Endothelial cell (in vitro differentiated cells): Measurements from ENCODE around the gene CDH22. TPM values are rescaled to one million over a fixed set of nuclear protein-coding genes. Genes with fewer than 3 reads are reported as not detected.

ENCODE experiments used
- DNase-seq: peaks from one replicate; pipeline ENCODE4 v3.0.0; 2021; ENCODE audit warnings: low spot score
- H3K27ac Mint-ChIP-seq: one replicate; pipeline ENCODE4 v1.8.0; 2021; ENCODE audit warnings: mixed read lengths, inconsistent platforms; ENCODE audit not compliant: unreplicated experiment
- H3K27me3 Mint-ChIP-seq: one replicate; pipeline ENCODE4 v1.8.0; 2021; ENCODE audit warnings: mild to moderate bottlenecking, moderate library complexity, mixed read lengths, inconsistent platforms; ENCODE audit not compliant: unreplicated experiment
- H3K36me3 Mint-ChIP-seq: one replicate; pipeline ENCODE4 v1.8.0; 2021; ENCODE audit warnings: mild to moderate bottlenecking, low read depth, mixed read lengths, inconsistent platforms; ENCODE audit not compliant: unreplicated experiment
- H3K4me1 Mint-ChIP-seq: one replicate; pipeline ENCODE4 v1.8.0; 2021; ENCODE audit warnings: mild to moderate bottlenecking, mixed read lengths, inconsistent platforms; ENCODE audit not compliant: unreplicated experiment
- H3K4me3 Mint-ChIP-seq: one replicate; pipeline ENCODE4 v1.8.0; 2021; ENCODE audit warnings: mild to moderate bottlenecking, mixed read lengths, inconsistent platforms; ENCODE audit not compliant: unreplicated experiment
- H3K9me3 Mint-ChIP-seq: one replicate; pipeline ENCODE4 v1.8.0; 2021; ENCODE audit warnings: mixed read lengths, inconsistent platforms; ENCODE audit not compliant: unreplicated experiment
- total RNA-seq: library from RNA; stranded (reverse); fragmentation: NEBNext Ultra II Directional; extraction: Animal tissue kit (Norgen Biotek cat#: 25700); gene quantifications from one replicate; pipeline ENCODE4 v1.2.1, GENCODE V29; 2021; ENCODE audit not compliant: unreplicated experiment
- TF ChIP-seq, protein P1 (sequence below): fragments of 200-600 bp; sonication (generic); IDR thresholded peaks from one replicate; pipeline ENCODE4 v1.5.0; 2021; ENCODE audit warnings: antibody characterized with exemption; ENCODE audit not compliant: unreplicated experiment

The CDH22 gene
- total RNA-seq, 1 donor from 2014 or later = 1.3 TPM

DNA sequence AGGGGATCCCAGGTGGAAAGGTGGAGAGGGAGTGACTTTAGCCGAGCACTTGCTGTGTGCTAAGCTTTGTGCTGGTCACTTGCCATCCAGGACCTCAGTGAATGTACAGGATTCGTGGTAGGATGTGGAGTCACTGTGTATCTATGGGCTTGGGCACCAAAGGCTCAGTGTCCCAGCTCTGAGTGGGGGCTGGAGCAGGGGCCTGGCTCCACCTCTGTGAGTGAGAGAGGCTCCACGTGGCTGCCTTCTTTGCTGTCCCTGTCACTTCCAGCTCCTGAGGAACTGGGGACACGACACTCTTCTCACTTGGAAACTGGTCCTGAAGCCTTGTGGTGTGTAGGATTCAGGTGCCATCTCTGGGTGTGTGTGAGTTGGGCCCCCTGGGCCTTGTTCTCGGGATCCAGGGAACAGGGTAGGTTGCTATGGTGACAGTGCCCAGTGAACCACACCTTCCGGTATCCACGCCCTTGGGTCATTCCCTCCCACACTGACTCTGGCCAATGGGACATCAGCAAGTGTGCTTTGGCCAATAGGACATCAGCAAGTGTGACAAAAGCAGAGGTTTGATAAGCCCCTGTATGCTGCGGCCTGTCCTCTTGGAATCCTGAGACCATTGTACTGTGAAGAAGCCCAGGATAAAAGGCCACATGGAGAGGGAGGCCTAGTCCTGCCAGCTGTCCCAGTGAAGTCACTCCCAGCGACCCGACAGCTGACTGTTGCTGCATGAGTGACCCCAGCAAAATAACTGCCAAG, 87.7 kb downstream of the CDH22 start:
- Mint-ChIP-seq H3K36me3 (no peaks in the 10 kb centered on the region), H3K27ac (no peak overlapping the region), H3K4me1 (peaks cover 11% of the 10 kb centered on the region), H3K4me3 (no peak overlapping the region), H3K9me3 (no peaks in the 10 kb centered on the region), H3K27me3 (peaks cover 4% of the 10 kb centered on the region)
- TF ChIP-seq, protein P1, sequence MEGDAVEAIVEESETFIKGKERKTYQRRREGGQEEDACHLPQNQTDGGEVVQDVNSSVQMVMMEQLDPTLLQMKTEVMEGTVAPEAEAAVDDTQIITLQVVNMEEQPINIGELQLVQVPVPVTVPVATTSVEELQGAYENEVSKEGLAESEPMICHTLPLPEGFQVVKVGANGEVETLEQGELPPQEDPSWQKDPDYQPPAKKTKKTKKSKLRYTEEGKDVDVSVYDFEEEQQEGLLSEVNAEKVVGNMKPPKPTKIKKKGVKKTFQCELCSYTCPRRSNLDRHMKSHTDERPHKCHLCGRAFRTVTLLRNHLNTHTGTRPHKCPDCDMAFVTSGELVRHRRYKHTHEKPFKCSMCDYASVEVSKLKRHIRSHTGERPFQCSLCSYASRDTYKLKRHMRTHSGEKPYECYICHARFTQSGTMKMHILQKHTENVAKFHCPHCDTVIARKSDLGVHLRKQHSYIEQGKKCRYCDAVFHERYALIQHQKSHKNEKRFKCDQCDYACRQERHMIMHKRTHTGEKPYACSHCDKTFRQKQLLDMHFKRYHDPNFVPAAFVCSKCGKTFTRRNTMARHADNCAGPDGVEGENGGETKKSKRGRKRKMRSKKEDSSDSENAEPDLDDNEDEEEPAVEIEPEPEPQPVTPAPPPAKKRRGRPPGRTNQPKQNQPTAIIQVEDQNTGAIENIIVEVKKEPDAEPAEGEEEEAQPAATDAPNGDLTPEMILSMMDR = no peak
- DNase-seq = no peak

DNA sequence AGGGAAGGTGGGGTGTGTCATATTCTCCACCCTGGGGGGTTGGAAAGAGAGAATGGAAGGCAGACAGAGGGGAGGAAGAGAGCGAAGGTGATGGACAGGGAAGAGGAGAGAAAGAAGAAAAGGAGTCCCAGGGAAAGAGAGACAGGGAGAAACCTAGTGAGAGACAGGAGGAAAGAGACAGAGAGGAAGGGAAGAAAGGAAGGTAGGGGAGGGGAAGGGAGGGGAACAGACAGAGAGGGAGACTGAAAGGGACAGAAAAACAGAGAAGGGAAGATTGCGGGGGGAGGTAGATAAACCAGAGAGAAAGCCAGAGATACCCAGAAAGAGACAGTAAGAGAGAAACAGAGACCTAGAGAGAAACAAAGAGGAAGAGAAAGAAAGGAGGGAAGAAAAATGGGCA, 88.4 kb downstream of the CDH22 start:
- DNase-seq = no peak
- Mint-ChIP-seq H3K27me3 (peaks cover 4% of the 10 kb centered on the region), H3K4me1 (peaks cover 14% of the 10 kb centered on the region), H3K4me3 (no peak overlapping the region), H3K36me3 (no peaks in the 10 kb centered on the region), H3K27ac (no peak overlapping the region), H3K9me3 (no peaks in the 10 kb centered on the region)
- TF ChIP-seq, protein P1 = no peak

GRCh38 chr20:46219190-46219589, 89.1 kb downstream of the CDH22 start:
- H3K36me3 Mint-ChIP-seq = no peaks in the 10 kb centered on the region
- TF ChIP-seq, protein P1 = no peak
- no peak overlapping the region for H3K4me3 Mint-ChIP-seq
- H3K9me3 Mint-ChIP-seq = no peaks in the 10 kb centered on the region
- H3K27me3 Mint-ChIP-seq = peaks cover 2% of the 10 kb centered on the region
- no peak overlapping the region for H3K27ac Mint-ChIP-seq
- no peak for DNase-seq
- peaks cover 14% of the 10 kb centered on the region for H3K4me1 Mint-ChIP-seq

GRCh38 chr20:46218656-46219055, 89.6 kb downstream of the CDH22 start:
- TF ChIP-seq, protein P1 = no peak
- no peak overlapping the region for H3K4me3 Mint-ChIP-seq
- no peaks in the 10 kb centered on the region for H3K9me3 Mint-ChIP-seq
- DNase-seq = no peak
- no peaks in the 10 kb centered on the region for H3K36me3 Mint-ChIP-seq
- peaks cover 14% of the 10 kb centered on the region for H3K4me1 Mint-ChIP-seq
- no peak overlapping the region for H3K27ac Mint-ChIP-seq
- H3K27me3 Mint-ChIP-seq = peaks cover 2% of the 10 kb centered on the region

- Mint-ChIP-seq H3K27me3 (peaks cover 2% of the 10 kb centered on the region), H3K36me3 (no peaks in the 10 kb centered on the region), H3K4me1 (peaks cover 8% of the 10 kb centered on the region), H3K4me3 (no peak overlapping the region), H3K9me3 (no peaks in the 10 kb centered on the region), H3K27ac (no peak overlapping the region)
- TF ChIP-seq, protein P1 = no peak
- DNase-seq = no peak
Observed at GRCh38 chr20:46217583-46217982, 90.7 kb downstream of the CDH22 start.
